Measurements from ENCODE around the gene CLIC5.

The CLIC5 gene

GRCh38 chr6:46035242-46035641, 19.6 kb upstream of the CLIC5 start:
- no peak for DNase-seq (ENCODE audit: low read depth in 2 of 2)

DNA sequence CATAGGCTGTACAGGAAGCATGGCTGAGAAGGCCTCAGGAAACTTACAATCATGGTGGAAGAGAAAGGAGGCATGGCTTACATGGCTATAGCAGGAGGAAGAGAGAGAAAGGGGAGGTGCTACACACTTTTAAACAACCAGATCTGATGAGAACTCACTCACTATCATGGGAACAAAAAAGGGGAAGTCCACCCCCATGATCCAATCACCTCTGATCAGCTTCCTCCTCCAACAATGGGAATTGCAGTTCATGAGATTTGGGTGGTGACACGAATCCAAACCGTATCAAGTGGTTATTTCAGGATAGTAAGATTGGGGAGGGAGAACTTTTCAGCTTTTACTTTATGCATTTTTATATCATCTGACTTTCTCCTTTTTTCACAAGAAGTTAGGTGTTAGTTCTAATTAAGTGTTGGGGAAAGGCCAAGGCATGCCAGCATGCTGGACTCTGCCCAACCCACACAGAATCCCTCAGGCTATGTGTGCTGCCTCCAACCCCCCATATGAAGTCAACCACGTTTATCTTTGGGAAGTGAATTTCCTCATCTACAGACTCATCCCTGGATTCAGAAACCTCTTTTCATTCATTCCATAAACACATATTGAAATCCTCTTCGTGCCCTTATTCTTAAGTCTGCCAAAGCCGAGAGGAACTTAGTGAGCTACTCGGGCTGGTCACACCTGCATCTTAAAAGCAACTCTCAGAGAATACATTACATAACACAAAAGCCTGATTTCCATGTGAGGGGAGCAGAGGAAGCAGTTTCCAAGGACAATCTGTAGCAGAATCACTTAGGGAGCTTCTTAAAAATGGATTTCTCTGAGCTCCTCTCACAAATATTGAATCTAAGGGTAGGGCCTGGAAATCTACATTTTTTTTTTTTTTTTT, 16.7 kb upstream of the CLIC5 start:
- DNase-seq (ENCODE audit: low read depth in 2 of 2), result no peak

DNA sequence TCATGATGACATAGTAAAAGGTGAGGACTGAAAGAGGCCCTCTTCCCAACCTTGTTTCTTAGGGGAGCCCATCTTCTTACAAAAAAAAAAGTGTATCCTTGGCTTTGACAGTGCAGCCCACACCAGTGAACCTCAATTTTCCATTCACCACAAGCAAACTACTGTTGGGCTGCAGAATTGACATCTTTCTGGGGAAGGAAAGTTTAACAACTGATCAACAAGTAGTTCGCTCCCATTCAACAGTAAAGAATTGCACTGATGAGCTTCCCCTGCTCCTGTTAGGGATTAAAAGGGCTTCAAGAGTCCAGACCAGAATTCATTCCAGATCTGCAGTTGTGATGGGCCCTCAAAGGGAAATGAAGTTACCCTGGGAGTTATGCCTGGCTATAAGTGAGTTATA, 13.9 kb upstream of the CLIC5 start:
- no peak for DNase-seq (ENCODE audit: low read depth in 2 of 2)

DNA sequence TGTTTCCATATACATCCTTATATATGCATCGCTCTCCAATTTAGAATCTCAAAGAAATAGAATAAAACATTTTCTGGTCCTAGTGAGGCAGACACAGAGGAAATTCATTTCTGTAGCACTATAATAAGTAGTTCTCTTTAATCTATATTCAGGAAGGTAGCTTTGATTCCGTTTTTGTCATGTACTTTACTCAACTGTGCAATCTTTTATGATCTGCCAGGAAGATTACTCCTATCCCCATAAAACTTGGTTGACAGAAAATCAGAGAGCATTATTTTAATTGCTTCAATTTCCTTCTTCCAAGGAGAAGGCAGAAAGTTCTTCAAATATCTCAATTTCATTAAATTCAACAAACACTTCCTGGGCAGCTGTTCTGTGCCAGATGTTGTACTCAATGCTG, 10.6 kb upstream of the CLIC5 start:
- no peak for DNase-seq (ENCODE audit: low read depth in 2 of 2)

DNA sequence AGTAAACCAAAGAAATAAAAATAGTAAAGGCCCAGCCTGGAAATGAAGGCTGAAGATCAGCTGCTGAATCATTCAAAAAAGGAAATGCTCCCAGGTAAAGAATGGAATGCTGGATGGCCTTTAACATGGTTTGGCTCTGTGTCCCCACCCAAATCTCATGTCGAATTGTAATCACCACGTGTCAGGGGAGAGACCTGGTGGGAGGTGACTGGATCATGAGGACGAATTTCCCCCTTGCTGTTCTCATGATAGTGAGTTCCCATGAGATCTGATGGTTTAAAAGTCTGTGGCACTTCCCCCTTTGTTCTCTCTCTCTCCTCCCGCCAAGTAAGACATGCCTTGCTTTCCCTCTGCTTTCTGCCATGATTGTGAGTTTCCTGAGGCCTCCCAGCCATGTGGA, 9.9 kb upstream of the CLIC5 start:
- DNase-seq (ENCODE audit: low read depth in 2 of 2), result no peak

- no peak for DNase-seq (ENCODE audit: low read depth in 2 of 2)
These were observed 8.6 kb upstream of the CLIC5 start for GRCh38 chr6:46024124-46024769.

- no peak for DNase-seq (ENCODE audit: low read depth in 2 of 2)
These were observed 7.7 kb upstream of the CLIC5 start for GRCh38 chr6:46023216-46023915.

GRCh38 chr6:46022106-46022948, 6.7 kb upstream of the CLIC5 start:
- DNase-seq (ENCODE audit: low read depth in 2 of 2), result no peak

GRCh38 chr6:46017726-46018125, 2.1 kb upstream of the CLIC5 start:
- no peak for DNase-seq (ENCODE audit: low read depth in 2 of 2)

- DNase-seq (ENCODE audit: low read depth in 2 of 2), result no peak
These were observed 476 bp upstream of the CLIC5 start for GRCh38 chr6:46016063-46016608.

DNA sequence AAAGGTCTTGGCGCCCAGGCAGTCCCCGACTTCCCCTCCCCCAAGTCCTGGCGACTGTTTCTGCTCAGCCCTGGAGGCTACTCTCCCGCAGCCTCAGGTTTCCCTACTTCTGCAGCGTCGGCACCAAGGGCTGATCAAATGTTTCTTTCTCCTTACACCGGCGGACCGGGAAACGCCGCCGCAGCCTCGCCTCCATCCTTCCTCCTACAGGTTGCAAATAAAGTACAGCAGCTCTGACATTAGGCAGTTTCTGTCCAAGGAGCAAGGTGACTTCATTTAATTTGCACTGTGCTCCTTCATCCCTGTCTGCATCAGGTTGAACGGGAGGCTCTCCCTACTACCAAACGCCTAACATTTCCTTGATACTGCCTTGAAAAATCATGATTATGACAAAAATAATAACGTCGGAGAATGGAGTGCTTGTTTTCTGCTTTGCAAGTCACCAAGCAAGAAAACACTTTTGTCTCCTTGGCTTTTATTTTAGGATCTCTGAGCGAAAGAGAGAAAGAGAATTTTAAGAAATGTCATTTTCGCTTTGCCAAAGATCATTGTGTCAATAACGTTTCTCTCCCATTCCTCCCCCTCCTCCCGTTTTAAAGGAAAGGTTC, 1.0 kb downstream of the CLIC5 start:
- DNase-seq (ENCODE audit: low read depth in 2 of 2), result no peak

DNA sequence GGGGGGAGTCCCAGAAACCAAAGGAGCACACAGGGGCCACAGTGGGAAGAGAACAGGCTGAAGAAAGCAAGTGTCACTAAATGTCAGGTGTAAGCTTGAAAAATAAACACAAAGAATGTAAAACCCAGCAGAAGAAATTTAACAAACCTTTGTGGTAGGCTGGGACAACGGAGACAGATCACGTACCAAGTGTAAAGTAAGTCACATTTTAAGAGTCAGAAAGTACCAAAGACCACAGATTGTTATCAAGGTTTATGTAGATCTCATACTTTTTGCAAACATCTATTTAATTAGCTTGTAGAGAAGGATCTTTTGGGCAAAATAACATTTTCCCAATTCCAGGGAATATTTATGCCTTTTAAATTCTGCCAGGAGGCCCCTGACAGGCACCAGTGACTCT, 1.6 kb downstream of the CLIC5 start:
- no peak for DNase-seq (ENCODE audit: low read depth in 2 of 2)

DNA sequence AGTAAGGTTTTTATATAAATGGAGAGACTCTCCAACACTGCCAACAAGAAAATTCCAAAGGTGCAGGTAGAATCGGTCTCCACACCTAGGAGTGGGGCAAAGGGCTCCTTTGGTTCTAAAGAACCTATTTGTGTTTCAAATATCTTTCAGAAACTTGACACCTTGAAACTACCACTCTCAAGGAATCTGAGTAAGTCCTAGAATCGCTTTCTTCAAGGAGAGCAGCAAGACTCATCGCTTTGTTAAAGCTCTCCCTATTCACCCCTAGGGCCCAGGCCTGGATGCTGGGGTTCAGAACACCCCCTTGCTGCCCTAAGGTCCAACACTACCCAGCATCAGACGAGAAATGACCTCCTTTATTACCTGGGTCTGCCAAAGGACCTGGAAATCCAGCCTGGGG, 2.0 kb downstream of the CLIC5 start:
- no peak for DNase-seq (ENCODE audit: low read depth in 2 of 2)

DNA sequence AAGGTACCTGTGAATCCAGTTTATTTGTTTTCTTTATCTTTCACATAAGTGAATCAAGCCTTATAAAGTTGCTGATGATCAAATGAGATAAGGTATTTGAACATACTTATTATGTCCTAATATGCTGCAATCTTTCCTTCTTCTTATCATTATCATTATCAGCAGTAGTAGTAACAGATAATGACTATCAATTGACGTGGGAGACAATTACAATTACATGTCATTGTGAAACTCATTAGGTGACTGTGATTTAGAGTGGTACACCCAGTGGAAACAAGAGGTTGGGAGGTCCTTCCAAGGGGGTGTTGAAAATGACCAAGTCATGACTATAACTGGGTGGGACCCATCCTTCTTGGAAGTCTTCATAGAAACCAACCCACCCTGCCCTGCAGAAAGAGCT, 2.8 kb downstream of the CLIC5 start:
- no peak for DNase-seq (ENCODE audit: low read depth in 2 of 2)

DNA sequence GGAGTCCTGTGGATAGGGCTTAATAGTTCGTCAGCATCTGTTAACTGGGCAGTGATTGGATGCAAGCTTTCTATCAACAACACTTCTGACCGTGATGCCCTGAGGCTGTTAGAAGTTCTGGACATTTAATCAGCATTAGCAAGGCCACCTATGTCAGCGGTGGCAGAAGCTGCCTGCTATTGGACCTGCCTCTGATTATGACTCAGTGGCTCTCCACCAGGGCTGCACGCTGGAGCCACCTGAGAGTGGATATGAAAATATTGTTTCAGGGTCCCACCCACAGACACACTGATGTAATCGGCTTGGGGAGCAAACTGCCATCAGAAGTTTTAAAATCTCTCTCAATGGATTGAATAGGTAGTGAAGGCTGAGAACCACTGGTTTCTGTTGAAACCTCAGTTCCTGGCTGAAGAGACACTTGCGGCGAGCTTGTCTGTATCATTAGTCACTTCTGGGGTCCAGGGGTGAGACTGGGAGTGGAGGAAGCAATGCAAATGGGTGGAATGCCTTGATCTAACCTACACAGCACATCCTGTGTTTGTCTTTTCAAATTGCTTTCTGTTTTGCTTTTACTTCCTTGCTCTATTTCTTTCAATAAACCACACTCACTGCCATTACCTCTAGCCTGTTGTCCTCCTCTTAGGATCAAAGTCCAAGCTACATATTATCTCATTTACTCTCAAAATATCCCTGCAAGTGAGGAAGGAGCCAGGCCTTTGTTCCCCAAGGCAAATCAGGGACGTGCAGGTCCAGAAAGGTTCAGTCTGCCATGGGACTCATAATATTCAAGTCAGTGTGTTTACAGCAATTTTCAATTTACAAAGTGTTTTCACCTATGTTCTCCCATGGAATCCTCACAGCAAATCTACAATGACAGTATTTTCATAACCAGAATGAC, 4.2 kb downstream of the CLIC5 start:
- DNase-seq (ENCODE audit: low read depth in 2 of 2), result peak; percentile 15 to 41

DNA sequence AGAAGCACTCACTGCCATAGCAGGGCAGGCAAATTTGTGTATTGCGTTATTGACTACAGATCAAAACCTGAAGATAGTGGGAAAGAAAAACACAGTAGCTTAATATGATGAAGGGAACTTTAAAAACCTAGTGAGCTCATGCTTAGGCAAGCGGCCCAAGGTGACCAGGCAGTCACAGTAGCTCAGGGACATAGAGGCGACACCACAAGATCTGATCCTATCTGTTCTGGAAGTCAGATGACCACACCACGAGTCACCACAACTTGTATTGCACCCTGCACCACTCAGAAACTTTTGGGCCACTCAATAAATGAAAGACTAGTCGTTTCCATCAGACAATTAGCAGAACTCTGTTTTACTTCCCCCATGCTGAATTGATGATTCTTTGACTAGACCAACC, 4.9 kb downstream of the CLIC5 start:
- no peak for DNase-seq (ENCODE audit: low read depth in 2 of 2)

DNA sequence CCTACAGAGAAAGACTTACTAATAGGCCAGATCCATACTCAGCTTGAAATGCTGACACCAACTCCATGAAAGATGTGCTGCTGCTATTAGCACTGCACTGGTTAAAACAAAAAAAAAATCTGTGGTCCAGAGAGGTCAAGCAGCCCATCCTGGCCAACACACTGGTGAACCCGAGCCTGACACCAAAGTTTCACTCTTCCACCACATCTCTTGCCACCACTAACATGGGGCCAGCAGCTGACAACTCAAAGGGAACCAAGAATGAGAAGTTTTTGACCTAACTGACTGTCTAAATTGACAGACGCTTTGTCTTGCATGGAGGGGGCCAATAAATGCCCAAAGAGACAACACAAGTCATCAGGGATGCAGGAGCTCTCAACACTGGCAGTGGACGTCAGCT, 5.4 kb downstream of the CLIC5 start:
- DNase-seq (ENCODE audit: low read depth in 2 of 2), result no peak

GRCh38 chr6:46002264-46002663, 13.4 kb downstream of the CLIC5 start:
- no peak for DNase-seq (ENCODE audit: low read depth in 2 of 2)

GRCh38 chr6:46000905-46001304, 14.8 kb downstream of the CLIC5 start:
- no peak for DNase-seq (ENCODE audit: low read depth in 2 of 2)

DNA sequence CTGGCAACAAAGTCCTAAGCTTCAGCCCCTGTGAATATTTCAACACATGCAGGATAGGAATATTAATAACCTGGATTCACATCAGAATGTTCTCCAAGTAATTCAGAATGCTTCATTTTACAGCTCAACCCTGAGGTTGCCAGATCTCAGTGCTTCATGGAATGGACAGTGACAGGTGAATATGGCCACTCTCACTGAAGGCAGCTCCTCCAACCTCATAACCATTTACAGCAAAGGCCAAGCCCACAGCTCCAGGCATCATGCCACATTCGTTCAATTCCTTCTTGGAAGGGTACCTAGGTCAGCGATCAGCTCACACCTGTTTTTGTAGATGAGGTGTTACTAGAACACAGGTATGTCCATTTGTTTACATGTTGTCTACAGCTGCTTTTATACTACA, 17.1 kb downstream of the CLIC5 start:
- no peak for DNase-seq (ENCODE audit: low read depth in 2 of 2)

Measured in stimulated activated CD4-positive, alpha-beta T cell treated with anti-CD3 and anti-CD28 coated beads, Interleukin-1b, Interleukin-23, amount 100 ng/mL, for 4 hours (primary cell).